Neural progenitor cell (in vitro differentiated cells): Measurements from ENCODE around the gene BLCAP. TPM values are rescaled to one million over a fixed set of nuclear protein-coding genes. Genes with fewer than 3 reads are reported as not detected.
"Not testable (repeated sequence)": the region's sequence is repeated elsewhere in the genome, so short reads cannot be mapped to it uniquely, and the experiment has no call there.

Experiments used
- DNase-seq: peaks from one replicate; pipeline ENCODE4 v3.0.0-alpha.2; 2016; ENCODE audit warnings: low spot score
- H2AFZ ChIP-seq: fragments of 200-600 bp; sonication (generic); replicated peaks from 2 replicates; pipeline ENCODE4 v1.6.1; 2016; ENCODE audit warnings: antibody characterized with exemption
- H3F3A ChIP-seq: fragments of 200-600 bp; sonication (generic); 2 replicates; pipeline ENCODE4 v1.6.1; 2016; ENCODE audit warnings: antibody characterized with exemption, low read depth
- H3K27ac ChIP-seq: fragments of 200-600 bp; sonication (generic); 2 replicates; pipeline ENCODE4 v1.5.1; 2016; ENCODE audit warnings: mild to moderate bottlenecking
- H3K27me3 ChIP-seq: fragments of 200-600 bp; sonication (generic); 2 replicates; pipeline ENCODE4 v1.6.1; 2016; ENCODE audit warnings: mild to moderate bottlenecking, moderate library complexity
- H3K36me3 ChIP-seq: fragments of 200-600 bp; sonication (generic); 2 replicates; pipeline ENCODE4 v1.5.1; 2016
- H3K4me1 ChIP-seq: fragments of 200-600 bp; sonication (generic); 2 replicates; pipeline ENCODE4 v1.6.1; 2016; ENCODE audit warnings: mixed run types
- H3K4me2 ChIP-seq: fragments of 200-600 bp; sonication (generic); 2 replicates; pipeline ENCODE4 v1.6.1; 2016
- H3K4me3 ChIP-seq: fragments of 200-600 bp; sonication (generic); 2 replicates; pipeline ENCODE4 v1.5.1; 2016
- H3K79me2 ChIP-seq: fragments of 200-600 bp; sonication (generic); 2 replicates; pipeline ENCODE4 v1.6.1; 2016; ENCODE audit warnings: low read depth
- H3K9ac ChIP-seq: fragments of 200-600 bp; sonication (generic); 2 replicates; pipeline ENCODE4 v1.6.1; 2016
- H3K9me3 ChIP-seq: fragments of 200-600 bp; sonication (generic); 2 replicates; pipeline ENCODE4 v1.5.1; 2016; ENCODE audit warnings: low read depth
- H4K20me1 ChIP-seq: fragments of 200-600 bp; sonication (generic); 2 replicates; pipeline ENCODE4 v1.6.1; 2016; ENCODE audit warnings: low read depth
- H3K27ac Mint-ChIP-seq: 3 replicates; pipeline ENCODE4 v1.8.0; 2021; ENCODE audit warnings: mixed read lengths
- H3K27me3 Mint-ChIP-seq: 2 replicates; pipeline ENCODE4 v1.8.0; 2022; ENCODE audit warnings: low read depth, mild to moderate bottlenecking, inconsistent platforms, moderate library complexity, mixed read lengths; ENCODE audit not compliant: insufficient read depth
- H3K36me3 Mint-ChIP-seq: 3 replicates; pipeline ENCODE4 v1.8.0; 2021; ENCODE audit warnings: mixed read lengths
- H3K4me1 Mint-ChIP-seq: 3 replicates; pipeline ENCODE4 v1.8.0; 2021; ENCODE audit warnings: mixed read lengths
- H3K4me3 Mint-ChIP-seq: 3 replicates; pipeline ENCODE4 v1.8.0; 2021; ENCODE audit warnings: mild to moderate bottlenecking, moderate library complexity, mixed read lengths
- H3K9me3 Mint-ChIP-seq: 3 replicates; pipeline ENCODE4 v1.8.0; 2020; ENCODE audit warnings: mixed read lengths
- CTCF ChIP-seq: fragments of 200-600 bp; sonication (generic); IDR thresholded peaks from 2 replicates; pipeline ENCODE4 v1.5.1; 2017; ENCODE audit warnings: antibody characterized with exemption, mild to moderate bottlenecking
- EZH2 ChIP-seq: fragments of 200-600 bp; sonication (generic); IDR thresholded peaks from 2 replicates; pipeline ENCODE4 v1.6.1; 2017; ENCODE audit warnings: antibody characterized with exemption, mild to moderate bottlenecking, moderate library complexity
- EZH2phosphoT487 ChIP-seq: fragments of 200-600 bp; sonication (generic); IDR thresholded peaks from 2 replicates; pipeline ENCODE4 v1.6.1; 2017; ENCODE audit warnings: antibody characterized with exemption
- total RNA-seq: library from RNA; depleted of rRNA; stranded (reverse); fragments of >200 nt; gene quantifications from 2 replicates; pipeline ENCODE4 v1.2.3, GENCODE V29; 2015; ENCODE audit warnings: low replicate concordance

Gene BLCAP
- total RNA-seq = 46.4 and 74.3 TPM in 2 replicates

- peak within 1 kb of the TSS; percentile 98 for H3K27ac ChIP-seq
- H3K4me1 Mint-ChIP-seq = peaks cover 41% of the 10 kb centered on the region
- peak within 1 kb of the TSS; percentile 80 for H2AFZ ChIP-seq
- H4K20me1 ChIP-seq = peaks cover 38% of the 10 kb centered on the region
- H3F3A ChIP-seq = peaks cover 15% of the 10 kb centered on the region
- H3K4me1 ChIP-seq = peaks cover 17% of the 10 kb centered on the region
- TF ChIP-seq EZH2phosphoT487 = peak; percentile 47
- peak; percentile 3 for TF ChIP-seq CTCF
- no peak for TF ChIP-seq EZH2
- H3K27me3 ChIP-seq = no peaks in the 10 kb centered on the region
- peaks cover 9% of the 10 kb centered on the region for H3K27me3 Mint-ChIP-seq
- no peaks in the 10 kb centered on the region for H3K36me3 ChIP-seq
- H3K27ac Mint-ChIP-seq = peak within 1 kb of the TSS; percentile 100
- H3K36me3 Mint-ChIP-seq = peaks cover 13% of the 10 kb centered on the region
- H3K4me2 ChIP-seq = peak within 1 kb of the TSS; percentile 93
- DNase-seq = peak; percentile 96
- H3K79me2 ChIP-seq = peaks cover 53% of the 10 kb centered on the region
- peak within 1 kb of the TSS; percentile 92 for H3K9ac ChIP-seq
- H3K4me3 Mint-ChIP-seq = peak within 1 kb of the TSS; percentile 92
- peaks cover 4% of the 10 kb centered on the region for H3K9me3 Mint-ChIP-seq
- H3K4me3 ChIP-seq = peak within 1 kb of the TSS; percentile 94
- no peaks in the 10 kb centered on the region for H3K9me3 ChIP-seq
Measured at GRCh38 chr20:37527638-37528445, at the start of gene BLCAP. Gene BLCAP, minus strand, starts transcription at chr20:37527876. Its CDS starts 8,702 bp downstream, at chr20:37519174.

GRCh38 chr20:37577436-37577835, 49.8 kb upstream of the BLCAP start:
- H4K20me1 ChIP-seq, H3K4me2 ChIP-seq, H3K9ac ChIP-seq, H3K27ac Mint-ChIP-seq, H3K9me3 Mint-ChIP-seq, H3K9me3 ChIP-seq, H3K4me3 Mint-ChIP-seq, H3K4me3 ChIP-seq, H3K79me2 ChIP-seq, H3K4me1 Mint-ChIP-seq, H3K27ac ChIP-seq, H3K36me3 ChIP-seq, H3K36me3 Mint-ChIP-seq, H3F3A ChIP-seq, DNase-seq, H3K4me1 ChIP-seq, H2AFZ ChIP-seq, H3K27me3 ChIP-seq: not testable (repeated sequence)
- peaks cover 20% of the 10 kb centered on the region for H3K27me3 Mint-ChIP-seq

- no peak overlapping the region for H3K4me3 Mint-ChIP-seq
- peaks cover 6% of the 10 kb centered on the region for H3K4me1 Mint-ChIP-seq
- peaks cover 18% of the 10 kb centered on the region for H3K27me3 Mint-ChIP-seq
- peaks cover 3% of the 10 kb centered on the region for H3K9me3 Mint-ChIP-seq
- Histone ChIP-seq H3K4me1 (no peaks in the 10 kb centered on the region), H3K27me3 (no peaks in the 10 kb centered on the region), H3K27ac (no peak overlapping the region), H3F3A (no peaks in the 10 kb centered on the region), H3K9me3 (no peaks in the 10 kb centered on the region), H3K4me3 (no peak overlapping the region), H3K36me3 (no peaks in the 10 kb centered on the region), H2AFZ (no peak overlapping the region), H3K79me2 (no peaks in the 10 kb centered on the region), H3K4me2 (no peak overlapping the region), H4K20me1 (no peaks in the 10 kb centered on the region), H3K9ac (no peak overlapping the region)
- DNase-seq = no peak
- H3K36me3 Mint-ChIP-seq = no peaks in the 10 kb centered on the region
- no peak overlapping the region for H3K27ac Mint-ChIP-seq
- TF ChIP-seq EZH2phosphoT487 (no peak), EZH2 (no peak), CTCF (no peak)
Measured at GRCh38 chr20:37576911-37577310, 49.2 kb upstream of the BLCAP start.

- no peaks in the 10 kb centered on the region for H3K36me3 ChIP-seq
- no peaks in the 10 kb centered on the region for H3K79me2 ChIP-seq
- no peak overlapping the region for H3K4me3 ChIP-seq
- H3K4me2 ChIP-seq = no peak overlapping the region
- Mint-ChIP-seq H3K27me3 (peaks cover 21% of the 10 kb centered on the region), H3K4me3 (no peak overlapping the region), H3K4me1 (peaks cover 6% of the 10 kb centered on the region), H3K27ac (no peak overlapping the region), H3K36me3 (no peaks in the 10 kb centered on the region), H3K9me3 (peaks cover 3% of the 10 kb centered on the region)
- H4K20me1 ChIP-seq = no peaks in the 10 kb centered on the region
- H3K27ac ChIP-seq = no peak overlapping the region
- no peaks in the 10 kb centered on the region for H3K9me3 ChIP-seq
- no peak overlapping the region for H2AFZ ChIP-seq
- no peaks in the 10 kb centered on the region for H3F3A ChIP-seq
- no peaks in the 10 kb centered on the region for H3K27me3 ChIP-seq
- H3K9ac ChIP-seq = no peak overlapping the region
- H3K4me1 ChIP-seq = no peaks in the 10 kb centered on the region
- DNase-seq = peak; percentile 34
- TF ChIP-seq CTCF (no peak), EZH2phosphoT487 (no peak), EZH2 (no peak)
Measured at GRCh38 chr20:37575884-37576283, 48.2 kb upstream of the BLCAP start.
